Loucy (cell line): ENCODE measurements around the gene CNTN5.

Experiments used
- H2AFZ ChIP-seq: fragments of 200-600 bp; sonication (generic); 2 replicates; pipeline ENCODE4 v1.6.0; 2016; ENCODE audit warnings: antibody characterized with exemption, mild to moderate bottlenecking, low read length, moderate library complexity
- H3F3A ChIP-seq: fragments of 200-600 bp; 2 replicates; pipeline ENCODE4 v1.6.0; 2016; ENCODE audit warnings: antibody characterized with exemption, low read depth, mild to moderate bottlenecking
- H3K27me3 ChIP-seq: fragments of 200-600 bp; sonication (generic); 2 replicates; pipeline ENCODE4 v1.6.1; 2014; ENCODE audit warnings: low read length, mild to moderate bottlenecking; ENCODE audit not compliant: insufficient read depth, poor library complexity, severe bottlenecking
- H3K36me3 ChIP-seq: fragments of 200-600 bp; sonication (generic); 2 replicates; pipeline ENCODE4 v1.6.1; 2016; ENCODE audit warnings: low read length; ENCODE audit not compliant: insufficient read depth
- H3K4me1 ChIP-seq: fragments of 200-600 bp; sonication (generic); 2 replicates; pipeline ENCODE4 v1.5.1; 2014; ENCODE audit warnings: low read length, mild to moderate bottlenecking; ENCODE audit not compliant: insufficient read depth, poor library complexity, severe bottlenecking
- H3K4me2 ChIP-seq: fragments of 200-600 bp; sonication (generic); 2 replicates; pipeline ENCODE4 v1.6.0; 2014; ENCODE audit warnings: antibody characterized with exemption, low read length, low read depth, mild to moderate bottlenecking; ENCODE audit not compliant: poor library complexity, severe bottlenecking
- H3K4me3 ChIP-seq: fragments of 200-600 bp; sonication (generic); 2 replicates; pipeline ENCODE4 v1.5.1; 2014; ENCODE audit warnings: low read length, mild to moderate bottlenecking, mixed read lengths; ENCODE audit not compliant: poor library complexity, severe bottlenecking
- H3K79me2 ChIP-seq: fragments of 200-600 bp; sonication (generic); 2 replicates; pipeline ENCODE4 v1.6.1; 2014; ENCODE audit warnings: low read length; ENCODE audit not compliant: insufficient read depth
- H3K9ac ChIP-seq: fragments of 200-600 bp; sonication (generic); 2 replicates; pipeline ENCODE4 v1.6.0; 2014; ENCODE audit warnings: mild to moderate bottlenecking, low read depth, low read length, moderate library complexity; ENCODE audit not compliant: poor library complexity, severe bottlenecking
- H3K9me2 ChIP-seq: fragments of 200-600 bp; sonication (generic); replicated peaks from 2 replicates; pipeline ENCODE4 v1.6.1; 2016; ENCODE audit warnings: low read depth, low read length, mixed read lengths
- H3K9me3 ChIP-seq: fragments of 200-600 bp; sonication (generic); 2 replicates; pipeline ENCODE4 v1.6.1; 2014; ENCODE audit warnings: mild to moderate bottlenecking, antibody characterized with exemption, low read length, low read depth; ENCODE audit not compliant: insufficient read depth
- H4K20me1 ChIP-seq: fragments of 200-600 bp; sonication (generic); 2 replicates; pipeline ENCODE4 v1.6.0; 2014; ENCODE audit warnings: antibody characterized with exemption, low read length, mild to moderate bottlenecking; ENCODE audit not compliant: insufficient read depth, poor library complexity, severe bottlenecking
- CTCF ChIP-seq: fragments of 200-600 bp; sonication (generic); conservative IDR thresholded peaks from 2 replicates; pipeline ENCODE4 v1.5.1; 2014; ENCODE audit warnings: mild to moderate bottlenecking, antibody characterized with exemption, low read length
- EZH2phosphoT487 ChIP-seq: fragments of 200-600 bp; IDR thresholded peaks from 2 replicates; pipeline ENCODE4 v1.6.1; 2018; ENCODE audit warnings: antibody characterized with exemption, mild to moderate bottlenecking, moderate library complexity, borderline replicate concordance

The CNTN5 gene

GRCh38 chr11:100319691-100320090 lies 1298.9 kb downstream of the CNTN5 start:
- Histone ChIP-seq H3K9ac (no peak overlapping the region), H3K4me2 (no peak overlapping the region), H3K79me2 (no peaks in the 10 kb centered on the region), H3K4me3 (no peak overlapping the region), H3K36me3 (no peaks in the 10 kb centered on the region), H3K9me3 (no peaks in the 10 kb centered on the region), H3K27me3 (no peaks in the 10 kb centered on the region), H3F3A (no peaks in the 10 kb centered on the region), H3K4me1 (no peaks in the 10 kb centered on the region), H2AFZ (no peak overlapping the region), H4K20me1 (no peaks in the 10 kb centered on the region), H3K9me2 (no peaks in the 10 kb centered on the region)
- TF ChIP-seq CTCF: no peak
- no peak for TF ChIP-seq EZH2phosphoT487

GRCh38 chr11:100328626-100329340 lies 1308.0 kb downstream of the CNTN5 start:
- H2AFZ ChIP-seq: no peak overlapping the region
- no peaks in the 10 kb centered on the region for H3K79me2 ChIP-seq
- H3K27me3 ChIP-seq: no peaks in the 10 kb centered on the region
- no peaks in the 10 kb centered on the region for H3K36me3 ChIP-seq
- H3K4me2 ChIP-seq: no peak overlapping the region
- H3K9me3 ChIP-seq: no peaks in the 10 kb centered on the region
- no peaks in the 10 kb centered on the region for H4K20me1 ChIP-seq
- no peak for TF ChIP-seq CTCF
- no peak for TF ChIP-seq EZH2phosphoT487
- H3F3A ChIP-seq: no peaks in the 10 kb centered on the region
- H3K9me2 ChIP-seq: no peaks in the 10 kb centered on the region
- H3K4me3 ChIP-seq: no peak overlapping the region
- H3K9ac ChIP-seq: no peak overlapping the region
- no peaks in the 10 kb centered on the region for H3K4me1 ChIP-seq

- H3K27me3 ChIP-seq: no peaks in the 10 kb centered on the region
- H4K20me1 ChIP-seq: no peaks in the 10 kb centered on the region
- H3K79me2 ChIP-seq: no peaks in the 10 kb centered on the region
- H3K36me3 ChIP-seq: no peaks in the 10 kb centered on the region
- no peaks in the 10 kb centered on the region for H3K9me3 ChIP-seq
- no peaks in the 10 kb centered on the region for H3K9me2 ChIP-seq
- no peaks in the 10 kb centered on the region for H3K4me1 ChIP-seq
- H3K4me3 ChIP-seq: no peak overlapping the region
- TF ChIP-seq EZH2phosphoT487 (no peak), CTCF (no peak)
- H3K9ac ChIP-seq: no peak overlapping the region
- no peak overlapping the region for H2AFZ ChIP-seq
- H3K4me2 ChIP-seq: no peak overlapping the region
- H3F3A ChIP-seq: no peaks in the 10 kb centered on the region
These were observed 1308.6 kb downstream of the CNTN5 start for GRCh38 chr11:100329352-100329751.
